K562 (cell line): ENCODE results near the gene IL4I1. TPM values are rescaled to one million over a fixed set of nuclear protein-coding genes. Genes with fewer than 3 reads are reported as not detected.

Experiments
- COPS2 ChIP-seq: fragments of 450-650 bp; conservative IDR thresholded peaks from 2 replicates; pipeline ENCODE4 v1.6.1; 2016; ENCODE audit warnings: mild to moderate bottlenecking, moderate library complexity
- FOXK1 ChIP-seq: sonication (generic); formaldehyde crosslinking; IDR thresholded peaks from 2 replicates; pipeline ENCODE4 v1.8.0; 2022; ENCODE audit warnings: missing genetic modification reagents, mild to moderate bottlenecking, borderline replicate concordance
- GTF2F1 ChIP-seq: IDR thresholded peaks from 2 replicates; pipeline ENCODE4 v1.6.1; 2011; ENCODE audit warnings: low read depth, low read length, improper control_type of control experiment
- JUND ChIP-seq, 2 experiments: IDR thresholded peaks; 2 replicates in 1 of 2; 3 replicates in 1 of 2; pipeline ENCODE4 v1.6.1; 2011; ENCODE audit warnings: borderline replicate concordance in 2 of 2, low read depth in 2 of 2, low read length in 2 of 2, improper control_type of control experiment in 1 of 2, missing biosample characterization in 1 of 2, missing genetic modification characterization in 1 of 2, missing genetic modification reagents in 1 of 2
- KHSRP ChIP-seq: fragments of 450-650 bp; IDR thresholded peaks from 2 replicates; pipeline ENCODE4 v1.6.1; 2017
- MCM5 ChIP-seq: fragments of 450-650 bp; IDR thresholded peaks from 2 replicates; pipeline ENCODE4 v1.6.1; 2016; ENCODE audit warnings: low read depth
- NBN ChIP-seq: fragments of 450-650 bp; IDR thresholded peaks from 2 replicates; pipeline ENCODE4 v1.6.1; 2016; ENCODE audit warnings: low read depth, mild to moderate bottlenecking
- NR4A1 ChIP-seq, 2 experiments: fragments of 250-450 bp in 1 of 2; fragments of 450-650 bp in 1 of 2; sonication (Bioruptor Pico) in 1 of 2; IDR thresholded peaks; 2 replicates each; pipeline versions ENCODE4 v1.4.0 to v1.6.1; 2016 to 2020; ENCODE audit warnings: mild to moderate bottlenecking in 2 of 2, missing compliant biosample characterization in 1 of 2, missing genetic modification characterization in 1 of 2, moderate library complexity in 1 of 2
- NUFIP1 ChIP-seq: fragments of 450-650 bp; IDR thresholded peaks from 2 replicates; pipeline ENCODE4 v1.6.1; 2018; ENCODE audit not compliant: partially characterized antibody
- PTRF ChIP-seq: fragments of 450-650 bp; IDR thresholded peaks from 2 replicates; pipeline ENCODE4 v1.6.1; 2016; ENCODE audit warnings: mild to moderate bottlenecking, missing genetic modification characterization, missing compliant biosample characterization
- RAD21 ChIP-seq, 2 experiments: fragments of 250-450 bp in 1 of 2; fragments of 450-650 bp in 1 of 2; sonication (Bioruptor Pico) in 1 of 2; formaldehyde crosslinking in 1 of 2; IDR thresholded peaks in 1 of 2; conservative IDR thresholded peaks in 1 of 2; 2 replicates each; pipeline versions ENCODE4 v1.4.0 to v1.8.0; 2020 to 2022; ENCODE audit warnings: mild to moderate bottlenecking in 2 of 2, moderate library complexity in 1 of 2
- RBM39 ChIP-seq: fragments of 200-400 bp; formaldehyde crosslinking; optimal IDR thresholded peaks from 2 replicates; pipeline ENCODE3; 2018; ENCODE audit warnings: low read depth, low read length
- SMAD3 ChIP-seq: fragments of 450-650 bp; formaldehyde crosslinking; conservative IDR thresholded peaks from 2 replicates; pipeline ENCODE4 v1.4.0; 2020; ENCODE audit warnings: mild to moderate bottlenecking
- TAF7 ChIP-seq: fragments of 450-650 bp; IDR thresholded peaks from 2 replicates; pipeline ENCODE4 v1.6.1; 2016; ENCODE audit warnings: missing genetic modification characterization, missing compliant biosample characterization
- ZBTB8A ChIP-seq: fragments of 450-650 bp; IDR thresholded peaks from 2 replicates; pipeline ENCODE4 v1.6.1; 2018; ENCODE audit warnings: mild to moderate bottlenecking, moderate library complexity; ENCODE audit not compliant: partially characterized antibody
- ZNF583 ChIP-seq: fragments of 250-450 bp; sonication (Bioruptor Pico); IDR thresholded peaks from 2 replicates; pipeline ENCODE4 v1.4.0; 2020
- ZNF644 ChIP-seq: fragments of 200-800 bp; sonication (Bioruptor generic); IDR thresholded peaks from 2 replicates; pipeline ENCODE4 v1.6.1; 2016; ENCODE audit warnings: low read depth, missing genetic modification characterization, missing compliant biosample characterization
- ZNF707 ChIP-seq: fragments of 250-450 bp; sonication (Bioruptor Pico); conservative IDR thresholded peaks from 2 replicates; pipeline ENCODE4 v1.8.0; 2022; ENCODE audit warnings: inconsistent platforms, mild to moderate bottlenecking, moderate library complexity
- polyA plus RNA-seq, 8 experiments: library from polyadenylated mRNA; depleted of rRNA in 4 of 8; stranded (reverse) in 5 of 8; unstranded in 3 of 8; fragments of >200 nt; fragmentation: Nextera tagmentation in 2 of 8; fragmentation: Illumina TruSeq in 1 of 8; extraction: Ambion mirVana in 2 of 8; extraction: Trizol in 1 of 8; gene quantifications; 2 replicates each; pipeline versions ENCODE4 v1.2.1 to v1.2.3, GENCODE V29; 2011 to 2014; ENCODE audit warnings: inconsistent platforms in 1 of 8, missing spikeins in 1 of 8
- total RNA-seq, 7 experiments: library from RNA; depleted of rRNA in 6 of 7; stranded (reverse); fragments of >200 nt in 6 of 7; fragmentation: Illumina TruSeq in 2 of 7; extraction: Trizol in 2 of 7; gene quantifications; 2 replicates each; pipeline versions ENCODE4 v1.2.1 to v1.2.3, GENCODE V29; 2011 to 2021; ENCODE audit warnings: low replicate concordance in 1 of 7
- TF ChIP-seq, protein P1 (sequence below): fragments of 250-450 bp; sonication (Bioruptor Pico); IDR thresholded peaks from 2 replicates; pipeline ENCODE4 v1.6.1; 2021; ENCODE audit warnings: mild to moderate bottlenecking
- TF ChIP-seq, protein P2 (sequence below): fragments of 250-450 bp; sonication (Bioruptor Pico); IDR thresholded peaks from 2 replicates; pipeline ENCODE4 v1.8.0; 2021; ENCODE audit warnings: moderate library complexity, mild to moderate bottlenecking, inconsistent platforms
- TF ChIP-seq, protein P3 (sequence below): fragments of 450-650 bp; conservative IDR thresholded peaks from 2 replicates; pipeline ENCODE4 v1.6.1; 2016; ENCODE audit warnings: missing genetic modification characterization, low read depth, mild to moderate bottlenecking, control low read depth, missing compliant biosample characterization
- TF ChIP-seq, protein P4 (sequence below): fragments of 250-450 bp; sonication (Bioruptor Pico); IDR thresholded peaks from 2 replicates; pipeline ENCODE4 v1.4.0; 2020; ENCODE audit warnings: mild to moderate bottlenecking, moderate library complexity, borderline replicate concordance

Gene IL4I1
- total and polyA plus RNA-seq, 9 of the 15 experiments (the other 6 are each of a cell fraction or from before 2014, with no cell fraction given): 0.06 to 0.95 (median 0.43) TPM; not detected in 2

GRCh38 chr19:49877020-49877878 lies 19.4 kb downstream of the IL4I1 start, which contains the start of the genes AKT1S1 and TBC1D17 (continued):
- TF ChIP-seq, protein P1, sequence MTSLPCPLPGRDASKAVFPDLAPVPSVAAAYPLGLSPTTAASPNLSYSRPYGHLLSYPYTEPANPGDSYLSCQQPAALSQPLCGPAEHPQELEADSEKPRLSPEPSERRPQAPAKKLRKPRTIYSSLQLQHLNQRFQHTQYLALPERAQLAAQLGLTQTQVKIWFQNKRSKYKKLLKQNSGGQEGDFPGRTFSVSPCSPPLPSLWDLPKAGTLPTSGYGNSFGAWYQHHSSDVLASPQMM (CRISPR knock-in tag): no peak
- TF ChIP-seq, protein P2, sequence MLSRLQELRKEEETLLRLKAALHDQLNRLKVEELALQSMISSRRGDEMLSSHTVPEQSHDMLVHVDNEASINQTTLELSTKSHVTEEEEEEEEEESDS (CRISPR knock-in tag): no peak
- TF ChIP-seq TAF7 (tag): peak; percentile 93
- TF ChIP-seq, protein P3, sequence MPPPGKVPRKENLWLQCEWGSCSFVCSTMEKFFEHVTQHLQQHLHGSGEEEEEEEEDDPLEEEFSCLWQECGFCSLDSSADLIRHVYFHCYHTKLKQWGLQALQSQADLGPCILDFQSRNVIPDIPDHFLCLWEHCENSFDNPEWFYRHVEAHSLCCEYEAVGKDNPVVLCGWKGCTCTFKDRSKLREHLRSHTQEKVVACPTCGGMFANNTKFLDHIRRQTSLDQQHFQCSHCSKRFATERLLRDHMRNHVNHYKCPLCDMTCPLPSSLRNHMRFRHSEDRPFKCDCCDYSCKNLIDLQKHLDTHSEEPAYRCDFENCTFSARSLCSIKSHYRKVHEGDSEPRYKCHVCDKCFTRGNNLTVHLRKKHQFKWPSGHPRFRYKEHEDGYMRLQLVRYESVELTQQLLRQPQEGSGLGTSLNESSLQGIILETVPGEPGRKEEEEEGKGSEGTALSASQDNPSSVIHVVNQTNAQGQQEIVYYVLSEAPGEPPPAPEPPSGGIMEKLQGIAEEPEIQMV (tag): no peak
- TF ChIP-seq FOXK1 (CRISPR knock-in tag): peak; percentile 100
- no peak for TF ChIP-seq ZNF707 (CRISPR knock-in tag)
- no peak for TF ChIP-seq MCM5
- TF ChIP-seq NUFIP1: no peak
- TF ChIP-seq ZBTB8A: no peak
- 0 out of 2 replicates have a peak, but pooled peaks have one; percentile 45 for TF ChIP-seq SMAD3 (CRISPR knock-in tag)
- no peak for TF ChIP-seq RAD21 (CRISPR knock-in tag; conservative IDR thresholded peaks at IDR 0.05 in 1 of 2, IDR thresholded peaks at IDR 0.05 in 1 of 2)
- TF ChIP-seq, protein P4, sequence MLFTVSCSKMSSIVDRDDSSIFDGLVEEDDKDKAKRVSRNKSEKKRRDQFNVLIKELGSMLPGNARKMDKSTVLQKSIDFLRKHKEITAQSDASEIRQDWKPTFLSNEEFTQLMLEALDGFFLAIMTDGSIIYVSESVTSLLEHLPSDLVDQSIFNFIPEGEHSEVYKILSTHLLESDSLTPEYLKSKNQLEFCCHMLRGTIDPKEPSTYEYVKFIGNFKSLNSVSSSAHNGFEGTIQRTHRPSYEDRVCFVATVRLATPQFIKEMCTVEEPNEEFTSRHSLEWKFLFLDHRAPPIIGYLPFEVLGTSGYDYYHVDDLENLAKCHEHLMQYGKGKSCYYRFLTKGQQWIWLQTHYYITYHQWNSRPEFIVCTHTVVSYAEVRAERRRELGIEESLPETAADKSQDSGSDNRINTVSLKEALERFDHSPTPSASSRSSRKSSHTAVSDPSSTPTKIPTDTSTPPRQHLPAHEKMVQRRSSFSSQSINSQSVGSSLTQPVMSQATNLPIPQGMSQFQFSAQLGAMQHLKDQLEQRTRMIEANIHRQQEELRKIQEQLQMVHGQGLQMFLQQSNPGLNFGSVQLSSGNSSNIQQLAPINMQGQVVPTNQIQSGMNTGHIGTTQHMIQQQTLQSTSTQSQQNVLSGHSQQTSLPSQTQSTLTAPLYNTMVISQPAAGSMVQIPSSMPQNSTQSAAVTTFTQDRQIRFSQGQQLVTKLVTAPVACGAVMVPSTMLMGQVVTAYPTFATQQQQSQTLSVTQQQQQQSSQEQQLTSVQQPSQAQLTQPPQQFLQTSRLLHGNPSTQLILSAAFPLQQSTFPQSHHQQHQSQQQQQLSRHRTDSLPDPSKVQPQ: no peak; the same call in 1 of the 2 replicates
- no peak for TF ChIP-seq PTRF (tag)
- TF ChIP-seq ZNF583 (CRISPR knock-in tag): no peak
- peak; percentile 14 for TF ChIP-seq NBN
- TF ChIP-seq GTF2F1: no peak
- no peak for TF ChIP-seq RBM39
- no peak for TF ChIP-seq KHSRP
- no peak for TF ChIP-seq COPS2
- peak; percentile 49; the same call in 1 of the 2 replicates for TF ChIP-seq NR4A1 (CRISPR knock-in tag; IDR thresholded peaks at IDR 0.05)
- no peak for TF ChIP-seq NR4A1 (tag; IDR thresholded peaks at IDR 0.05)
- peak; percentile 29 for TF ChIP-seq ZNF644 (tag)
- peak; percentile 98 for TF ChIP-seq JUND (IDR thresholded peaks at IDR 0.05; ENCODE audit: borderline replicate concordance, low read depth, low read length)
- TF ChIP-seq JUND (tag; IDR thresholded peaks at IDR 0.05; ENCODE audit: borderline replicate concordance, low read depth, low read length): no peak; the same call in 1 of the 3 replicates
